SH-SY5Y (cell line): ENCODE measurements around the gene C10orf95.

Source experiments
- GATA2 ChIP-seq: IDR thresholded peaks from 2 replicates; pipeline ENCODE4 v1.6.1; 2011; ENCODE audit warnings: mild to moderate bottlenecking, low read depth, low read length
- GATA3 ChIP-seq: IDR thresholded peaks from 2 replicates; pipeline ENCODE4 v1.6.1; 2011; ENCODE audit warnings: low read depth, mild to moderate bottlenecking, low read length, moderate library complexity

DNA sequence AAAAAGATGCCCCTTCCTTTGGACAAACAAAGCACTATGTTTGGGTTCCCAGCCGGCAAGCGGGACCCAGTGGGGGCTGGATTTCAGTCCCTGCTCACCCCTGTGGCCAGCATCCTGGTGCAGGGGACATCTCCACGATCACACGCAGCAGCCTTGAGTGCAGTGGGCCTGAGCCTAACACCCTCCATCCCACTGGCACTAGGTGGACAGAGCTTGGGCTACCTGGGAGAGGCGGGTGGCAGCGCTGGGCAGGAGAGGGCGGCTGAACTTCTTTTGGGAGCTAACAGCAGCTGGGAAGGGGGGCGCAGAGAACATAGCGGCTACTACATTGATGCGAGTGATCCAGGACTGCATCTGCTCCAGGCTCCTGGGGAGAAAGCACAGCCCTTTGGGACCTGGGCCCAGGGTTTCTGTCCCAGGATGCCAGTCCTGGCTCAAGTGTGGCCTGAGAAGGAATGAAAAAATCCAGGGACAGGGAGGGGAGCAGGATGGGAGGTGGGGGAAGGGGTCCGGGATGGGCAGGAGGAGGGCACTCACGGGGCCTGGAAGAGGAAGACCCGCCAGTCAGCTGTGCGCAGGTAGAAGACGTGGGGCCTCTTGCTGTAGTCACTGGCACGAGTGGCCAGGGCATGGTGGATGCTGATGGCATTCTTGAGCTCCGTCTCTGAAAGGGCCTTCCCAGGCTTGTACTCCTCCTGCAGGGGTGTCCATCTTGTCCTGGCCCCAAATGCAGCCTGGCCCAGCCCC, 46.8 kb downstream of the C10orf95 start:
- no peak for TF ChIP-seq GATA2
- no peak for TF ChIP-seq GATA3
